ENCODE data around the gene RIN1. TPM values are rescaled to one million over a fixed set of nuclear protein-coding genes. Genes with fewer than 3 reads are reported as not detected.

RIN1 gene
- total and polyA plus RNA-seq, 11 donors: 0.99 to 5.2 (median 1.5) TPM

DNA sequence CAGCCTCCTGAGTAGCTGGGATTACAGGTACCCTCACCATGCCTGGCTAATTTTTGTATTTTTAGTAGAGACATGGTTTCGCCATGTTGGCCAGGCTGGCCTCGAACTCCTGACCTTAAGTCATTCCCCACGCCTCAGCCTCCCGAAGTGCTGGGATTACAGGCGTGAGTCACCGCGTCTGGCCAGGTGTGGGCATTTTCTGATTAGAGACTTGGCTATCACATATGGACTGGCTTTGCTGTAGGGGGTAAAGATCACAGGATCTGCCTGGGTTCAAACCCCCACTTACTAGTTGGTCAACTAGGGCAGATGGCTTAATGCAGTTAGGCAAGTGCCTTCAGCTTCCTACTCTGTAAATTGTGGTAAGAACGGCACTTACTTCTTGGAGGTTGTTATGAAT is 25.9 kb downstream of the RIN1 start:
- DNase-seq (no peak), ATAC-seq (no peak)
- 71 to 84% (median 83%) methylated on average over 8 of the region's 8 CpGs for WGBS, 4 donors
- Histone ChIP-seq H3K4me1 (peaks cover 0 to 24% (median 9%) of the 10 kb centered on the region in 12 donors), H3K27ac (no peak overlapping the region), H3K36me3 (no peaks in the 10 kb centered on the region), H3K9me3 (no peaks in the 10 kb centered on the region), H3K4me3 (no peak overlapping the region), H3K27me3 (no peaks in the 10 kb centered on the region)
- intact Hi-C loops (cut with DNase I): loop anchor here in 8 of 10 donors (2.0 to 5.0 kb wide), 4 partner anchors 18 to 367 kb away; partner anchors contain the start of genes B4GAT1 (in 3 of the 8), BRMS1 (in 3 of the 8) and RBM4B (in 1 of the 8)
- TF ChIP-seq, protein P1, sequence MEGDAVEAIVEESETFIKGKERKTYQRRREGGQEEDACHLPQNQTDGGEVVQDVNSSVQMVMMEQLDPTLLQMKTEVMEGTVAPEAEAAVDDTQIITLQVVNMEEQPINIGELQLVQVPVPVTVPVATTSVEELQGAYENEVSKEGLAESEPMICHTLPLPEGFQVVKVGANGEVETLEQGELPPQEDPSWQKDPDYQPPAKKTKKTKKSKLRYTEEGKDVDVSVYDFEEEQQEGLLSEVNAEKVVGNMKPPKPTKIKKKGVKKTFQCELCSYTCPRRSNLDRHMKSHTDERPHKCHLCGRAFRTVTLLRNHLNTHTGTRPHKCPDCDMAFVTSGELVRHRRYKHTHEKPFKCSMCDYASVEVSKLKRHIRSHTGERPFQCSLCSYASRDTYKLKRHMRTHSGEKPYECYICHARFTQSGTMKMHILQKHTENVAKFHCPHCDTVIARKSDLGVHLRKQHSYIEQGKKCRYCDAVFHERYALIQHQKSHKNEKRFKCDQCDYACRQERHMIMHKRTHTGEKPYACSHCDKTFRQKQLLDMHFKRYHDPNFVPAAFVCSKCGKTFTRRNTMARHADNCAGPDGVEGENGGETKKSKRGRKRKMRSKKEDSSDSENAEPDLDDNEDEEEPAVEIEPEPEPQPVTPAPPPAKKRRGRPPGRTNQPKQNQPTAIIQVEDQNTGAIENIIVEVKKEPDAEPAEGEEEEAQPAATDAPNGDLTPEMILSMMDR (IDR thresholded peaks at IDR 0.05): no peak
- TF ChIP-seq POLR2A (IDR thresholded peaks at IDR 0.05): no peak

DNA sequence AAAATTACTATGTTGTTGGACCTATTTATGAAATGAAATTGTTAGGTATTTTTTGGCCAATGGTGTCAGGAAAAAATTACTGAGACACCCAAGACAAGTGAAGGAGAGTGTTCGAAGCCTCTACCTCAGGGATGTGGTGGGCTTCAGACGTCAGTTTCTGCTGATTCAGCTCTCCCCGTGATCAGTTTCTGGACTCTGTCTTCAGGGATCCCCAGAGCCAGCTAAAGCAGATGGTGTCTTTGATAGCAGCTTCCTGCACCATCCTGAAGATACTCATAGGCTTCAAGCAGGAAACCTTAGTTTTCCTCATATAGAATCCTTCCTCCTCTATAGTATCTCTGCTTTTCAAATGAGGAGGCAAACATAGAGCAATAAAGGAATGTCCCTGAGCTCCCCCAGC is 26.8 kb downstream of the RIN1 start:
- TF ChIP-seq, protein P1 (IDR thresholded peaks at IDR 0.05): no peak
- Histone ChIP-seq H3K9me3 (no peaks in the 10 kb centered on the region), H3K36me3 (no peaks in the 10 kb centered on the region), H3K27ac (no peak overlapping the region), H3K4me3 (no peak overlapping the region), H3K27me3 (no peaks in the 10 kb centered on the region), H3K4me1 (peaks cover 0 to 19% (median 9%) of the 10 kb centered on the region in 12 donors)
- 44 to 48% (median 45%) methylated on average over 3 of the region's 3 CpGs for WGBS, 4 donors
- ATAC-seq: no peak
- no peak for DNase-seq
- intact Hi-C loops (cut with DNase I): loop anchor here in 2 of 10 donors (5.0 kb wide), 1 partner anchor 33 kb away; no protein-coding TSS in a partner anchor

DNA sequence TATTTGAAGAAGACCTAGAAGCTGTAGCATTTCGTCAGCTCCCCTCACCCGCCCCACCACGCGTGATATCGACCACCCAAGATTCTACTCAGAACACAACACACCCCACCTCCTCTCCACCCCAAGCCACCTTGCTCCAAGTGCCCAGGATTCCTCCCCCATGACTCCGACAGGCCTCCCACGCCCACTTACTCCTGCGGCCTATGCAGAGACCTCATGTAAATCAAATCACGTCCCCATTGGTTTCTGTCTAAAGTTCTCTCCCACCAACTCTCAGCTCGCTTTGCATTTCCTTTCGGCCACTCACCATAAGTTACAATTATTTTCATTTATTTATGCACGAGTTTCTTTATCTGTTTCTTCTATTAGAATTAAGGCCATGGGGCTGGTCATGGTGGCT is 33.6 kb downstream of the RIN1 start:
- no peaks in the 10 kb centered on the region for H3K4me1 ChIP-seq
- intact Hi-C loops (cut with DNase I): no loop called here
- H3K9me3 ChIP-seq: no peaks in the 10 kb centered on the region
- no peak for ATAC-seq
- TF ChIP-seq, protein P1 (IDR thresholded peaks at IDR 0.05): no peak
- no peak for TF ChIP-seq POLR2A (IDR thresholded peaks at IDR 0.05)
- no peak overlapping the region for H3K27ac ChIP-seq
- peak in 1 of 5 donors; percentile 26 for DNase-seq
- H3K27me3 ChIP-seq: no peaks in the 10 kb centered on the region
- H3K36me3 ChIP-seq: no peaks in the 10 kb centered on the region
- no peak overlapping the region for H3K4me3 ChIP-seq
- whole genome bisulfite sequencing, 4 donors: 82 to 88% (median 85%) methylated on average over 12 of the region's 12 CpGs

DNA sequence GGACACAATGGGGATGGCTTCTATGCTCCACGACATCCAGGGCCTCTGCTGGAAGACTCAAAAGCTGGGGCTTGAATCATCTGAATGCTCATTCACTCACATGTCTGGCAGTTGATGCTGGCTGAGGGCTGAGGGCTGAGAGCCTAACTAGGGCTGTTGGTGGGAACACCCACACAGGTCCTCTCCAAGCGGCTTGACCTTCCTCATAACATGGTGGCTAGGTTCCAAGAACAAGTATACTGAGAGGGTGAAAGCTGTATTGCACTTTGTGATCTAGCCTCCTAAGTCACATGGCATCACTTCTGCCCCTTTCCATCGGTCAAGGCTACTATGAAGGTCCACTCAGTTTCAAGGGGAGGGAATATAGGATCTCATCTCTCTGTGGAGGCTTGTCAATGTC is 37.0 kb downstream of the RIN1 start:
- Histone ChIP-seq H3K27ac (no peak overlapping the region), H3K4me1 (no peaks in the 10 kb centered on the region), H3K4me3 (no peak overlapping the region), H3K27me3 (peaks cover 0 to 17% (median 3%) of the 10 kb centered on the region in 9 donors), H3K36me3 (no peaks in the 10 kb centered on the region), H3K9me3 (no peaks in the 10 kb centered on the region)
- ATAC-seq: peak; percentile 23 to 56 (median 53)
- WGBS, 4 donors: 30 to 56% (median 42%) methylated on average over 3 of the region's 3 CpGs
- TF ChIP-seq, protein P1 (IDR thresholded peaks at IDR 0.05): no peak
- no peak for TF ChIP-seq POLR2A (IDR thresholded peaks at IDR 0.05)
- intact Hi-C loops (cut with DNase I): no loop called here
- peak in 1 of 5 donors; percentile 20 for DNase-seq

Data from heart left ventricle (tissue), 16 donors.